K562 (cell line): ENCODE measurements around the gene IBA57. TPM values are rescaled to one million over a fixed set of nuclear protein-coding genes. Genes with fewer than 3 reads are reported as not detected.

Source experiments
- C11orf30 ChIP-seq: fragments of 450-650 bp; IDR thresholded peaks from 2 replicates; pipeline ENCODE4 v1.6.1; 2016; ENCODE audit warnings: low read depth, mild to moderate bottlenecking
- CBFA2T2 ChIP-seq: fragments of 450-650 bp; conservative IDR thresholded peaks from 2 replicates; pipeline ENCODE4 v1.6.1; 2017; ENCODE audit warnings: mild to moderate bottlenecking
- CUX1 ChIP-seq: fragments of 200-800 bp; sonication (Bioruptor generic); IDR thresholded peaks from 2 replicates; pipeline ENCODE4 v1.6.1; 2016; ENCODE audit warnings: missing genetic modification characterization, missing compliant biosample characterization
- E2F8 ChIP-seq: fragments of 450-650 bp; IDR thresholded peaks from 2 replicates; pipeline ENCODE4 v1.7.1; 2018; ENCODE audit warnings: mild to moderate bottlenecking, low read depth; ENCODE audit not compliant: partially characterized antibody
- GMEB1 ChIP-seq: fragments of 250-450 bp; sonication (Bioruptor Pico); IDR thresholded peaks from 2 replicates; pipeline ENCODE4 v1.4.0; 2020; ENCODE audit warnings: mild to moderate bottlenecking
- HMBOX1 ChIP-seq: sonication (generic); IDR thresholded peaks from 2 replicates; pipeline ENCODE4 v1.6.1; 2016
- MXI1 ChIP-seq: IDR thresholded peaks from 2 replicates; pipeline ENCODE4 v1.6.1; 2011; ENCODE audit warnings: low read depth, mild to moderate bottlenecking, improper control_type of control experiment, low read length
- PCBP1 ChIP-seq: fragments of 200-400 bp; formaldehyde crosslinking; IDR thresholded peaks from 2 replicates; pipeline ENCODE4 v1.6.1; 2018; ENCODE audit warnings: mild to moderate bottlenecking, low read depth, low read length; ENCODE audit not compliant: poor library complexity, severe bottlenecking
- PHF8 ChIP-seq: fragments of 200-600 bp; sonication (generic); IDR thresholded peaks from 2 replicates; pipeline ENCODE4 v1.6.1; 2012; ENCODE audit warnings: mixed run types, mild to moderate bottlenecking, inconsistent platforms, low read length, moderate library complexity, borderline replicate concordance
- PURB ChIP-seq: sonication (generic); formaldehyde crosslinking; IDR thresholded peaks from 2 replicates; pipeline ENCODE4 v1.9.0; 2021; ENCODE audit warnings: low read depth, mild to moderate bottlenecking, missing genetic modification reagents
- STAT5A ChIP-seq: IDR thresholded peaks from 2 replicates; pipeline ENCODE4 v1.6.1; 2012; ENCODE audit warnings: low read length, inconsistent platforms, borderline replicate concordance
- ZNF175 ChIP-seq: fragments of 200-800 bp; sonication (Bioruptor generic); IDR thresholded peaks from 2 replicates; pipeline ENCODE4 v1.6.1; 2016; ENCODE audit warnings: low read depth, mild to moderate bottlenecking, missing genetic modification characterization, missing compliant biosample characterization
- ZNF224 ChIP-seq: sonication (generic); formaldehyde crosslinking; IDR thresholded peaks from 2 replicates; pipeline ENCODE4 v1.8.0; 2022; ENCODE audit warnings: mild to moderate bottlenecking, missing genetic modification reagents
- ZNF280A ChIP-seq: fragments of 450-650 bp; IDR thresholded peaks from 2 replicates; pipeline ENCODE4 v1.6.1; 2018; ENCODE audit warnings: mild to moderate bottlenecking, low read depth; ENCODE audit not compliant: partially characterized antibody
- polyA plus RNA-seq, 8 experiments: library from polyadenylated mRNA; depleted of rRNA in 4 of 8; stranded (reverse) in 5 of 8; unstranded in 3 of 8; fragments of >200 nt; fragmentation: Nextera tagmentation in 2 of 8; fragmentation: Illumina TruSeq in 1 of 8; extraction: Ambion mirVana in 2 of 8; extraction: Trizol in 1 of 8; gene quantifications; 2 replicates each; pipeline versions ENCODE4 v1.2.1 to v1.2.3, GENCODE V29; 2011 to 2014; ENCODE audit warnings: inconsistent platforms in 1 of 8, missing spikeins in 1 of 8
- total RNA-seq, 7 experiments: library from RNA; depleted of rRNA in 6 of 7; stranded (reverse); fragments of >200 nt in 6 of 7; fragmentation: Illumina TruSeq in 2 of 7; extraction: Trizol in 2 of 7; gene quantifications; 2 replicates each; pipeline versions ENCODE4 v1.2.1 to v1.2.3, GENCODE V29; 2011 to 2021; ENCODE audit warnings: low replicate concordance in 1 of 7

Gene IBA57
- total and polyA plus RNA-seq, 9 of the 15 experiments (the other 6 are each of a cell fraction or from before 2014, with no cell fraction given), result 0.77 to 15.5 (median 2.7) TPM

GRCh38 chr1:228164561-228165371 is 838 bp upstream of the IBA57 start (continued):
- TF ChIP-seq E2F8, result no peak
- no peak for TF ChIP-seq C11orf30
- TF ChIP-seq PURB (CRISPR knock-in tag), result no peak
- TF ChIP-seq PCBP1, result no peak
- no peak for TF ChIP-seq MXI1
- no peak for TF ChIP-seq HMBOX1
- 0 out of 2 replicates have a peak, but pooled peaks have one; percentile 52 for TF ChIP-seq ZNF175 (CRISPR knock-in tag)
- TF ChIP-seq ZNF224, result no peak
- peak; percentile 65 for TF ChIP-seq STAT5A
- peak; percentile 88 for TF ChIP-seq CBFA2T2
- TF ChIP-seq CUX1 (CRISPR knock-in tag), result no peak
- TF ChIP-seq GMEB1 (CRISPR knock-in tag), result peak; percentile 57
- no peak for TF ChIP-seq ZNF280A
- TF ChIP-seq PHF8, result no peak
